Gastroesophageal sphincter (tissue), 3 donors: Measurements from ENCODE around the gene EPHA6.

Experiments used
- EP300 ChIP-seq: sonication (generic); formaldehyde crosslinking; IDR thresholded peaks from one replicate; pipeline ENCODE4 v1.6.1; 2017; ENCODE audit warnings: antibody characterized with exemption, mild to moderate bottlenecking
- POLR2A ChIP-seq, 2 donors: fragments of 450-650 bp; IDR thresholded peaks; one replicate each; pipeline ENCODE4 v1.6.1; 2017; ENCODE audit warnings: antibody characterized with exemption in 2 of 2, mild to moderate bottlenecking in 2 of 2, moderate library complexity in 1 of 2
- TF ChIP-seq, protein P1 (sequence below), 4 experiments: fragments of 200-600 bp in 2 of 4; fragments of 450-650 bp in 2 of 4; sonication (generic) in 1 of 4; IDR thresholded peaks; one replicate each; pipeline ENCODE4 v1.5.1; 2017 to 2019; ENCODE audit warnings: antibody characterized with exemption in 4 of 4, mild to moderate bottlenecking in 2 of 4, moderate library complexity in 2 of 4

- TF ChIP-seq, protein P1, sequence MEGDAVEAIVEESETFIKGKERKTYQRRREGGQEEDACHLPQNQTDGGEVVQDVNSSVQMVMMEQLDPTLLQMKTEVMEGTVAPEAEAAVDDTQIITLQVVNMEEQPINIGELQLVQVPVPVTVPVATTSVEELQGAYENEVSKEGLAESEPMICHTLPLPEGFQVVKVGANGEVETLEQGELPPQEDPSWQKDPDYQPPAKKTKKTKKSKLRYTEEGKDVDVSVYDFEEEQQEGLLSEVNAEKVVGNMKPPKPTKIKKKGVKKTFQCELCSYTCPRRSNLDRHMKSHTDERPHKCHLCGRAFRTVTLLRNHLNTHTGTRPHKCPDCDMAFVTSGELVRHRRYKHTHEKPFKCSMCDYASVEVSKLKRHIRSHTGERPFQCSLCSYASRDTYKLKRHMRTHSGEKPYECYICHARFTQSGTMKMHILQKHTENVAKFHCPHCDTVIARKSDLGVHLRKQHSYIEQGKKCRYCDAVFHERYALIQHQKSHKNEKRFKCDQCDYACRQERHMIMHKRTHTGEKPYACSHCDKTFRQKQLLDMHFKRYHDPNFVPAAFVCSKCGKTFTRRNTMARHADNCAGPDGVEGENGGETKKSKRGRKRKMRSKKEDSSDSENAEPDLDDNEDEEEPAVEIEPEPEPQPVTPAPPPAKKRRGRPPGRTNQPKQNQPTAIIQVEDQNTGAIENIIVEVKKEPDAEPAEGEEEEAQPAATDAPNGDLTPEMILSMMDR (IDR thresholded peaks at IDR 0.05), result no peak
- TF ChIP-seq POLR2A (IDR thresholded peaks at IDR 0.05) (no peak), EP300 (no peak)
Observed at GRCh38 chr3:97021778-97022177, 207.4 kb downstream of the EPHA6 start.
